GM13977 (cell line): Measurements from ENCODE around the gene MCRIP2.

Experiments
- DNase-seq: peaks from one replicate; pipeline ENCODE4 v3.0.0; 2012; ENCODE audit warnings: low spot score
- in situ Hi-C: fragments of 300-500 bp; cut with MboI; formaldehyde crosslinking; loops from one replicate; pipeline ENCODE4 v1.12.0; 2022; ENCODE audit warnings: low sequenced_read_pairs, low pct_unique_long_range_greater_than_20kb, mixed read lengths, inconsistent platforms; ENCODE audit not compliant: unreplicated experiment
- TF ChIP-seq, protein P1 (sequence below): IDR thresholded peaks from 2 replicates; pipeline ENCODE4 v1.5.1; 2012; ENCODE audit warnings: mild to moderate bottlenecking, control low read depth; ENCODE audit not compliant: insufficient read depth; ENCODE audit errors: extremely low read depth, missing control alignments

The MCRIP2 gene

DNA sequence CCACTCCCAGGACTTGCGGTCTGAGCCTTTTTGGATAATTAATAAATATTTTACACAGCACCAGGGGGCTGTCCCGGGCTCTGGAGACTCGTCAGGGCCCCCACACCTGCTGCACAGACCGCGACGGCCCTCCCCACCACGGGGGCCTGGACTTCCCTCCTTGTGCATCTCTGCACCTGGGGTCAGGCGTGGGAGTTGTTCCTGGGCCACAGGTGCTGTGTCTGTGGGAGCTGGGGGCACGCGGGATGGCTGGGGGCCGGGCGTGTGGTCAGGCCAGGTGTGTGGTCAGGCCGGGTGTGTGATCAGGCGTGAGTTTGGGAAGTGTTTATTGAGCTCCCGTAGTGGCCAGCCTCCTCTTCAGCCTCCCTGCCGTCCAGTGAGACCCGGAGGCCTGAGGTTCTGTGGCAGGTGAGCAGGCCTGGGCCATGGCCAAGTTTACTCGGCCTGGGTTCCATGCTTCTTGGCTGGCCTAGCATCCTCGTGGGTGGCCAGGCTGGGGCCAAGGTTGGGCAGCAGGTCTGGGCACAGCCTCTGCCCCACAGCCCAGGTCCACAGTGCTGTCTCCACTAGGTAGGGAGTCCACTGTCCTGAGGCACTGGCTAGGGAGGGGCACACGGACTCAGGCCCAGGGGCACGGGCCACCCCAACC, 36.7 kb downstream of the MCRIP2 start:
- in situ Hi-C loops, result no loop called here
- TF ChIP-seq, protein P1, sequence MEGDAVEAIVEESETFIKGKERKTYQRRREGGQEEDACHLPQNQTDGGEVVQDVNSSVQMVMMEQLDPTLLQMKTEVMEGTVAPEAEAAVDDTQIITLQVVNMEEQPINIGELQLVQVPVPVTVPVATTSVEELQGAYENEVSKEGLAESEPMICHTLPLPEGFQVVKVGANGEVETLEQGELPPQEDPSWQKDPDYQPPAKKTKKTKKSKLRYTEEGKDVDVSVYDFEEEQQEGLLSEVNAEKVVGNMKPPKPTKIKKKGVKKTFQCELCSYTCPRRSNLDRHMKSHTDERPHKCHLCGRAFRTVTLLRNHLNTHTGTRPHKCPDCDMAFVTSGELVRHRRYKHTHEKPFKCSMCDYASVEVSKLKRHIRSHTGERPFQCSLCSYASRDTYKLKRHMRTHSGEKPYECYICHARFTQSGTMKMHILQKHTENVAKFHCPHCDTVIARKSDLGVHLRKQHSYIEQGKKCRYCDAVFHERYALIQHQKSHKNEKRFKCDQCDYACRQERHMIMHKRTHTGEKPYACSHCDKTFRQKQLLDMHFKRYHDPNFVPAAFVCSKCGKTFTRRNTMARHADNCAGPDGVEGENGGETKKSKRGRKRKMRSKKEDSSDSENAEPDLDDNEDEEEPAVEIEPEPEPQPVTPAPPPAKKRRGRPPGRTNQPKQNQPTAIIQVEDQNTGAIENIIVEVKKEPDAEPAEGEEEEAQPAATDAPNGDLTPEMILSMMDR, result no peak
- DNase-seq, result no peak

DNA sequence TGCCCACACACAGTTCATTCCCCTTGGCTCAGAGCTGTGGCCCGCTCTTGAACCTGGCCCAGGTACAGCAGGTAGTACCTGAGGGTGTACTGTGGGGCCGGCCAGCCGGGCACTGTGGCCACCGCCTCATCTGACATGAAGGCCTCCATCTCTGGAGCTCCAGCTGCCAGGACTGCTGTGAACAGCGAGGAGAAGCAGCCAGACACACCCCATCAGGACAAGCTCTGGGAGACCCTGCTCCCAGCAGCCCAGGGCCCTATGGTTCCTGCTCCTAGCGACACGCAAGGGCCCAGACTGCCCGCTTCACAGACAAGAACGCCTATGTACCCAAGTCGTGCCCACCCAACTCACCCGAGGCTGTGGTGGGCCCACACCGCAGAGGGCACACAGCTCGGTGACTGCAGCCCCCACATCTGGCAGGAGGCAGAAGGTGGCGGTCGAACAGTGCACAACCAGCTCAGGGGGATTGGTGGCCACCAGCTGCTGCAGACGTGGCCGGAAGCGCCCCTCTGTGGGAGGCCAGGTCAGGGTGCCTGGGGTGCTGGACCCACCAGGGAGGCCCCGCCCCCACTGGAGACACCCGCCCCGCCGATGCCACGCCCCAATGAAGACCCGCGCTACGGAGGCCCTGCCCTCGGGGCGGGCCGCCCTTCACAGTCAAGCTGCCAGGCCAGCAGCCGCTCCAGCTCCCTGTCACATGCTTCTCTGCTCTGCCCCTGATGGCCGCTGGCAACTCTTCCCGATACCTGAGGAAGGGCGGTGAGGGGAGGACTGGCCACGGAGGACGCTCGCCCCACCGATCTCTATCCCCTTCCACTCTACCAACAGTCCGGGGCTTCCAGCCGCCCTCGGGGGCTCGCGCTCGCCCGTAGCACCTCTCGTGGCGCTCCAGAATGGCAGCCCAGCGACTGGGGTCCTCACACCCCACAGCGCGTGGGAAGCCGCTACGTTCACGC, 37.5 kb downstream of the MCRIP2 start:
- peak; percentile 70 for DNase-seq
- in situ Hi-C loops, result no loop called here
- TF ChIP-seq, protein P1, result no peak

DNA sequence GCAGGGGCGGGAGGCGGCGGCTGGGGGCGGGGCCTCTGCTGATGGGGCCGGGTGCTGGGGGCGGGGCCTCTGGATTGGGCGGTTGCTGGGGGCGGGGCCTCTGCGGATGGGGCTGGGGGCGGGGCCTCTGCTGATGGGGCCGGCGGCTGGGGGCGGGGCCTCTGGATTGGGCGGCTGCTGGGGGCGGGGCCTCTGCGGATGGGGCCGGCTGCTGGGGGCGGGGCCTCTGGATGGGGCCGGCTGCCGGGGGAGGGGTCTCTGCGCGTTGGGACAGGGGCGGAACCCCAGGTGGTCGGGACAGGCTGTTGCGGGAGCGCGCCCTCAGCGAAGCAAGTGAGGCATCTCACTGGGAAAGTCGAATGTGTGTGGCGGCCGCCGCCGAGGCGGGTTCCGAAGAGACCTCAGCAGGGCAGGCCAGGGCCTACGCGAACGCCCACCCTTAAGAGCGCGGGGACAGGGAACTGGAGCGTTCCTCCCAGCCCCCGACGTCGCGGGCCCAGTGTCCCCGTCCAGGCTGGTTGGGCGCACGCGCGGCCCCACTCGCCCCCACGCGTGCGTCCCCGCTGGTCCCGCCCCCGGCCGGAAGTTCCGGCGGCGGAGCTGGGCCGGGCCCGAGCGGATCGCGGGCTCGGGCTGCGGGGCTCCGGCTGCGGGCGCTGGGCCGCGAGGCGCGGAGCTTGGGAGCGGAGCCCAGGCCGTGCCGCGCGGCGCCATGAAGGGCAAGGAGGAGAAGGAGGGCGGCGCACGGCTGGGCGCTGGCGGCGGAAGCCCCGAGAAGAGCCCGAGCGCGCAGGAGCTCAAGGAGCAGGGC, 38.4 kb downstream of the MCRIP2 start, which contains the start of gene STUB1:
Gene STUB1 (plus strand): TSS at position 597 of the 811 bp plus-strand sequence. CDS start 116 bp downstream, at position 713.
- TF ChIP-seq, protein P1, result no peak
- peak; percentile 92 for DNase-seq
- in situ Hi-C loops, result no loop called here

DNA sequence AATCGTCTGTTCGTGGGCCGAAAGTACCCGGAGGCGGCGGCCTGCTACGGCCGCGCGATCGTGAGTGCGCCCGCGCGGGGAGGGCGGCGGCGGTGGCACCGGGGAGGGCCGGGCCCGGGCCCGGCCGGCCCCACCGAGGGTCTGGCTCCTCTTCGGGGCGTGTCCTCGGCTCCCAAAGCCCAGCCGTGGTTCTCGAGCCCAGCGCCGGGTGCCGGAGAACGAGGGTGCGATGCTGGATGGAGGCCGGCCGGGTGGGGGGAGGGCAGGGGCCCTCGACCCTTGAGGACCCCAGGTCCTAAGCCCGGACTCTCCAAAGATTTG, 39.0 kb downstream of the MCRIP2 start:
- no peak for DNase-seq

DNA sequence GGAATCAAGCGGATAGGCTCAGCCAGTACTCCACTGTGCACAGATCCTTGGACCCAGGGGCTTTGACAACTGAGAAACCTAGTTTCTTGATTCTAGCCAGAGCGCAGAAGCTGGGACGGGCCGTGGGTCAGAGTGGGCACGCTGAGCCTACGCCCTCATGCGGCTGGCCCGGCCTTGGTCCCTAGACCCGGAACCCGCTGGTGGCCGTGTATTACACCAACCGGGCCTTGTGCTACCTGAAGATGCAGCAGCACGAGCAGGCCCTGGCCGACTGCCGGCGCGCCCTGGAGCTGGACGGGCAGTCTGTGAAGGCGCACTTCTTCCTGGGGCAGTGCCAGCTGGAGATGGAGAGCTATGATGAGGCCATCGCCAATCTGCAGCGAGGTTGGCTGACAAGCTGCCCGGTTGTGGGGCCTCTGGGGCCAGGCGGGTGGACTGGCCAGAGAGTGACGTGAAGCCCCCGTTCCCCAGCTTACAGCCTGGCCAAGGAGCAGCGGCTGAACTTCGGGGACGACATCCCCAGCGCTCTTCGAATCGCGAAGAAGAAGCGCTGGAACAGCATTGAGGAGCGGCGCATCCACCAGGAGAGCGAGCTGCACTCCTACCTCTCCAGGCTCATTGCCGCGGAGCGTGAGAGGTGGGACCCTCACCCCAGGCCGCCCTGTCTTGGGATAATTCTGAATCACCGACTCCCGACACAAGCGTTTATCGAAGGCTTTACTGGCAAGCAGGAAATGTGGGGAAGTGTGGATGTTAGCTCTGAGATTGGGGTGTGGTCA, 39.5 kb downstream of the MCRIP2 start:
- TF ChIP-seq, protein P1, result peak; percentile 25
- in situ Hi-C loops, result no loop called here
- DNase-seq, result no peak

More for the DNA sequence above, 39.0 kb downstream of the MCRIP2 start:
- TF ChIP-seq, protein P1, result no peak
- in situ Hi-C loops, result no loop called here
